ENCODE data around the gene CDH2.

- no peak for TF ChIP-seq CTCF (IDR thresholded peaks at IDR 0.05)
- TF ChIP-seq EP300 (IDR thresholded peaks at IDR 0.05) = no peak
- TF ChIP-seq POLR2A (IDR thresholded peaks at IDR 0.05) = no peak
These were observed 254.2 kb downstream of the CDH2 start for GRCh38 chr18:27922780-27923179.

Data from ovary (tissue), 3 donors.